ENCODE data around the gene WDR88. TPM values are rescaled to one million over a fixed set of nuclear protein-coding genes. Genes with fewer than 3 reads are reported as not detected.
"Not testable (repeated sequence)": the region's sequence is repeated elsewhere in the genome, so short reads cannot be mapped to it uniquely, and the experiment has no call there.

WDR88 gene
- total RNA-seq, 2 experiments from 2014 or later = not detected

- intact Hi-C loops (cut with micrococcal nuclease) = no loop called here
- Mint-ChIP-seq H3K36me3 (ENCODE audit: low read depth) (peaks cover 21% of the 10 kb centered on the region), H3K9me3 (no peaks in the 10 kb centered on the region), H3K4me3 (no peak overlapping the region), H3K4me1 (ENCODE audit: low read depth) (no peaks in the 10 kb centered on the region), H3K27me3 (ENCODE audit: low read depth) (no peaks in the 10 kb centered on the region), H3K27ac (no peak overlapping the region)
- CTCF ChIA-PET = no interaction called here
- DNase-seq = no peak
Observed at GRCh38 chr19:33108161-33108560, 23.8 kb upstream of the WDR88 start.

DNA sequence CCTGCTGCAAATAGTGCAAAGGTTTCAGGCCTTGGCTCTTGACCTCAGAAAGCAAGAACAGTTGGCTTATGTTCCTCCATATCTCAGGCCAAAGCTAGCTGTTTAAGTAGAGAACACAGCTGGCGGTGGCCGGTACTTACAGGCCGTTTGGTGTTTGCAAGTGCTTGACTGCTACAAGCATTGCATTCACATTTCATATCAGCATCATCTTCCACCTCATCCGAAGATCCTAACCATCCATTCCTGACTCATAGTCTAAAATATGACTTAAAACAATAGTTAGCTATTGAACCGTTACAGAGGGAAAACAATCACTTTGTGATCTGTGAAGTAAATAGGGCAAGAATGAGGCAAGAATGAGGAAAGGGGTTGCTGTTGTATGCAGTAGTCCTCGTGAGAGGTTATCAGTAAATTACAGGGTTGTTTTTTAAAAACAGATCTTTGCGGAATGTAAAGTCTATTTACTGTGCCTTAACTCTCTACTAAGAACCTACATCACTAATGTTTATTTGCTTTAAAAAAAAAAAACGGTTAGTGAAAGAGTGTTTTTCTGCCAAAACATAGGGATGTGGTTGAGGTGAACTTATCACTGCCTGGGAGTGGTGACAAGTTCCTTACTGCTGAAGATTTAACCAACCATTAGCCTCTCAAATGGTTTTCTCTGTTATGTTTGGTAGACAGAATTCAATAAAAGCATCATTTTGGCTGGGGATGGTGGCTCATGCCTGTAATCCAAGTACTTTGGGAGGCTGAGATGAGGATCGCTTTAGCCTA, 21.6 kb upstream of the WDR88 start:
- intact Hi-C loops (cut with micrococcal nuclease) = no loop called here
- no peak overlapping the region for H3K27ac Mint-ChIP-seq
- no peaks in the 10 kb centered on the region for H3K27me3 Mint-ChIP-seq (ENCODE audit: low read depth)
- no peaks in the 10 kb centered on the region for H3K9me3 Mint-ChIP-seq
- CTCF ChIA-PET = interaction anchor here (1.0 kb wide), 1 partner anchor 67 kb away, joined by 3 read pairs; no protein-coding TSS in a partner anchor
- H3K4me1 Mint-ChIP-seq (ENCODE audit: low read depth) = no peaks in the 10 kb centered on the region
- H3K36me3 Mint-ChIP-seq (ENCODE audit: low read depth) = peaks cover 21% of the 10 kb centered on the region
- DNase-seq = no peak
- no peak overlapping the region for H3K4me3 Mint-ChIP-seq

DNA sequence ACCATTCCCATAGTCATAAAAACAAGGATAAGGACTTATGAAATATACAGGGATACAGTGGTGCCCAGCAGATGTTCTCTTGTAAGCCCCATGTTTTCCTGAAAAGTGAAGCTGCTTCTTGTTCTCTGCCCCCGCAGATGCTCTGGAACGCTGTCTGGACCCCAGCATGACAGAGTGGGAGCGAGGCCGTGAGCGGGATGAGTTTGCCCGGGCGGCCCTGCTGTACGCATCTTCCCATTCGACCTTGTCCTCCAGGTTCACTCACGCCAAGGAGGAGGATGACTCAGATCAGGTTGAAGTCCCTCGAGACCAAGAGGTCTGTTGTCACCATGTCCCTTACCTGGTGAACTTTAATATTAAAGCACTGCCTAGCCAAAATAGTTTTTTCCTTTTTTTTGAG, 20.3 kb upstream of the WDR88 start:
- no peaks in the 10 kb centered on the region for H3K27me3 Mint-ChIP-seq (ENCODE audit: low read depth)
- H3K9me3 Mint-ChIP-seq = no peaks in the 10 kb centered on the region
- peak overlapping the region; percentile 30 for H3K27ac Mint-ChIP-seq
- no peaks in the 10 kb centered on the region for H3K4me1 Mint-ChIP-seq (ENCODE audit: low read depth)
- H3K36me3 Mint-ChIP-seq (ENCODE audit: low read depth) = peaks cover 26% of the 10 kb centered on the region
- CTCF ChIA-PET = interaction anchor here (1.2 kb wide), 1 partner anchor 14 kb away, joined by 3 read pairs; no protein-coding TSS in a partner anchor
- H3K4me3 Mint-ChIP-seq = no peak overlapping the region
- intact Hi-C loops (cut with micrococcal nuclease) = no loop called here
- no peak for DNase-seq

- no peak overlapping the region for H3K27ac Mint-ChIP-seq
- intact Hi-C loops (cut with micrococcal nuclease) = no loop called here
- H3K27me3 Mint-ChIP-seq (ENCODE audit: low read depth) = no peaks in the 10 kb centered on the region
- H3K4me3 Mint-ChIP-seq = no peak overlapping the region
- CTCF ChIA-PET = no interaction called here
- H3K9me3 Mint-ChIP-seq = no peaks in the 10 kb centered on the region
- DNase-seq = no peak
- peaks cover 34% of the 10 kb centered on the region for H3K36me3 Mint-ChIP-seq (ENCODE audit: low read depth)
- no peaks in the 10 kb centered on the region for H3K4me1 Mint-ChIP-seq (ENCODE audit: low read depth)
Observed at GRCh38 chr19:33114312-33114711, 17.6 kb upstream of the WDR88 start.

DNA sequence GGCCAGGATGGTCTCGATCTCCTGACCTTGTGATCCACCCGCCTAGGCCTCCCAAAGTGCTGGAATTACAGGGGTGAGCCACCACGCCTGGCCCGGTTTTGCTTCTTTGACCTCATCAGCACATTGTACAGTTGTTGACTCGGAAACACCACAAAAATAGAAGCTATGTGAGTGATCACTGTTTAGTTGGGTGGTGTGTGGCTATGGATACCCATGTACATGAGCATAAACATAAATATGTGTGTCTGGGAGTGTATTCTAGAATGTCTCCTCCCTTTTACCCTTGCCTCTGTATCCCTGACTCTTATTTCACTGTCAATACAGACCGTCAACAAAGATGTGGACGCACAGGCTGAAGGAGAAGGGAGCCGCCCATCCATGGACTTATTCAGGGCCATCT, 14.4 kb upstream of the WDR88 start:
- Mint-ChIP-seq H3K4me1 (ENCODE audit: low read depth) (no peaks in the 10 kb centered on the region), H3K4me3 (no peak overlapping the region), H3K27ac (no peak overlapping the region), H3K27me3 (ENCODE audit: low read depth) (no peaks in the 10 kb centered on the region), H3K36me3 (ENCODE audit: low read depth) (peaks cover 27% of the 10 kb centered on the region), H3K9me3 (no peaks in the 10 kb centered on the region)
- intact Hi-C loops (cut with micrococcal nuclease) = no loop called here
- DNase-seq = no peak
- CTCF ChIA-PET = interaction anchor here (1.0 kb wide), 2 partner anchors 9 to 427 kb away, joined by 3 to 5 read pairs; no protein-coding TSS in a partner anchor

DNA sequence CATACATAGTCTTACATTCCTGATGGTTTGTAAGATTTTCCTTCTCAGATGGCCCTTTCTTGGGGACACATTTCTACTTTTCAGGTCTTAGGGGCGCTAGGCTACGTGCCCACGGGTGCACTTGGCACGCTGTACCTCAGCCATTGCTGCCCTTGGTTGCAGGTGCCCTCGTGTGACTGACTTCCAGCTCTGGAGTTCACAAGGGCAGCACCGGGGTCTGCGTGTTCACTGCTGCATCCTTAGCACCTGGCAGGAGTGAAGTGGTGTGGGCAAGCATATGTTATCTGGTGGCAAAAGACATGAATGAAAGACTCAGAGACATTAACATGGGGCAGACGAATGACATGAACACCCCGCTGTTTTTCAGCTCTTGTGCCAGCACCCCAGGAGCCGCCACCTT, 13.3 kb upstream of the WDR88 start:
- Mint-ChIP-seq H3K4me1 (ENCODE audit: low read depth) (no peaks in the 10 kb centered on the region), H3K36me3 (ENCODE audit: low read depth) (peaks cover 25% of the 10 kb centered on the region), H3K4me3 (no peak overlapping the region), H3K27ac (no peak overlapping the region), H3K27me3 (ENCODE audit: low read depth) (no peaks in the 10 kb centered on the region), H3K9me3 (no peaks in the 10 kb centered on the region)
- intact Hi-C loops (cut with micrococcal nuclease) = loop anchor here (1.0 kb wide), 1 partner anchor 142 kb away; no protein-coding TSS in a partner anchor
- CTCF ChIA-PET = interaction anchor here (0.6 to 1.1 kb wide), 3 partner anchors 26 to 428 kb away, joined by 3 to 4 read pairs (median 3); no protein-coding TSS in a partner anchor
- DNase-seq = no peak

GRCh38 chr19:33124207-33125098, 7.5 kb upstream of the WDR88 start:
- intact Hi-C loops (cut with micrococcal nuclease) = loop anchor here (5.0 kb wide), 2 partner anchors 283 to 432 kb away; partner anchors contain the start of gene NUDT19
- peaks cover 18% of the 10 kb centered on the region for H3K36me3 Mint-ChIP-seq (ENCODE audit: low read depth)

GRCh38 chr19:33125929-33126388, 6.0 kb upstream of the WDR88 start:
- Mint-ChIP-seq H3K27ac (no peak overlapping the region), H3K36me3 (ENCODE audit: low read depth) (peaks cover 23% of the 10 kb centered on the region), H3K4me1 (ENCODE audit: low read depth) (peaks cover 3% of the 10 kb centered on the region), H3K4me3 (no peak overlapping the region), H3K9me3 (no peaks in the 10 kb centered on the region), H3K27me3 (ENCODE audit: low read depth) (no peaks in the 10 kb centered on the region)
- DNase-seq = peak; percentile 69
- intact Hi-C loops (cut with micrococcal nuclease) = loop anchor here (2.0 to 5.0 kb wide), 3 partner anchors 51 to 434 kb away; partner anchors contain the start of gene NUDT19
- CTCF ChIA-PET = interaction anchor here (0.8 to 4.5 kb wide), 15 partner anchors 9 to 1017 kb away, joined by 3 to 30 read pairs (median 3); no protein-coding TSS in a partner anchor

More at GRCh38 chr19:33124207-33125098, 7.5 kb upstream of the WDR88 start:
- H3K27me3 Mint-ChIP-seq (ENCODE audit: low read depth) = no peaks in the 10 kb centered on the region
- no peak overlapping the region for H3K4me3 Mint-ChIP-seq
- no peak overlapping the region for H3K27ac Mint-ChIP-seq
- H3K4me1 Mint-ChIP-seq (ENCODE audit: low read depth) = peaks cover 3% of the 10 kb centered on the region
- CTCF ChIA-PET = interaction anchor here (0.8 to 3.5 kb wide), 15 partner anchors 13 to 424 kb away, joined by 3 to 30 read pairs (median 3); no protein-coding TSS in a partner anchor
- no peaks in the 10 kb centered on the region for H3K9me3 Mint-ChIP-seq
- no peak for DNase-seq

DNA sequence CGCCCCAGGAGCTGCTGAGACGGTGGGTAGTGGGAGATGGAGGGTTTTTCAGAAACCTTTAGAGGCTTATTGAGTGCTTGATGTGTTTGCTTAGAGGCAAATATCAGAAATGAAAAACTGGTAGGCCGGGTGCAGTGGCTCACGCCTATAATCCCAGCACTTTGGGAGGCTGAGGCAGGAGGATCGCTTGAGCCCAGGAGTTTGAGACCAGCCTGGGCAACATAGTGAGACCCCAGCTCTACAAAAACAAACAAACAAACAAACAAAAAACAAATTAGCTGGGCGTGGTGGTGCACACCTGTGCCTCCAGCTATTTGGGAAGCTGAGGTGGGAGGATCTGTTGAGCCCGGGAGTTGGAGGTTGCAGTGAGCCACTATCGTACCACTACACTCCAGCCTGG, 5.2 kb upstream of the WDR88 start:
- peaks cover 21% of the 10 kb centered on the region for H3K36me3 Mint-ChIP-seq (ENCODE audit: low read depth)
- H3K9me3 Mint-ChIP-seq; H3K27me3 Mint-ChIP-seq (ENCODE audit: low read depth); H3K27ac Mint-ChIP-seq; H3K4me1 Mint-ChIP-seq (ENCODE audit: low read depth); DNase-seq; H3K4me3 Mint-ChIP-seq: not testable (repeated sequence)
- CTCF ChIA-PET = interaction anchor here (0.6 to 4.5 kb wide), 11 partner anchors 9 to 304 kb away, joined by 3 to 16 read pairs (median 3); no protein-coding TSS in a partner anchor
- intact Hi-C loops (cut with micrococcal nuclease) = loop anchor here (2.0 to 5.0 kb wide), 3 partner anchors 50 to 434 kb away; partner anchors contain the start of gene NUDT19

- Mint-ChIP-seq H3K4me3 (no peak overlapping the region), H3K27me3 (ENCODE audit: low read depth) (no peaks in the 10 kb centered on the region), H3K4me1 (ENCODE audit: low read depth) (peaks cover 6% of the 10 kb centered on the region), H3K27ac (no peak overlapping the region), H3K9me3 (no peaks in the 10 kb centered on the region), H3K36me3 (ENCODE audit: low read depth) (peaks cover 21% of the 10 kb centered on the region)
- intact Hi-C loops (cut with micrococcal nuclease) = loop anchor here (5.0 kb wide), 2 partner anchors 277 to 438 kb away; partner anchors contain the start of gene NUDT19
- no peak for DNase-seq
- CTCF ChIA-PET = interaction anchor here (0.9 to 4.5 kb wide), 2 partner anchors 30 to 54 kb away, joined by 3 to 16 read pairs; no protein-coding TSS in a partner anchor
Observed at GRCh38 chr19:33129901-33130300, 2.0 kb upstream of the WDR88 start.

DNA sequence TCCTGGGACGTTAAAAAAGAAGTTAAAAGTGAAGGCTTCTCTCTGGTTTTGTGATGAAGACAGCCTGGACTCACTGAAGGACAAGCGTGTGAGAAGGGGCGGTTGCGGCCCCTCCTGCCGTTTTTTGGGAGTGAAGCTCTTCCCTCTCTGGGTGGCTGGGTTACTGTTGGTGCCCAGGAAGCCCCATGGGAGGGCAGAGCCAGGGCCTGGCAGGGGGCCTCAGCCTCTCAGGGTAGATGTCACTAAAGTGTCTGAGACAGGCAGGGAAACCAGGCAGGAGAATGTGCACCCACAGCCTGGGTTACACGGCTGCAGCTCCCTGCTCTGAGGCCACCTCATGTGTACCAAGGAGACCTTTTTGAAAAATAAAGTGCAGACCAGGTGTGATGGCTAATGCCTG, 1.5 kb upstream of the WDR88 start:
- H3K36me3 Mint-ChIP-seq (ENCODE audit: low read depth) = peaks cover 21% of the 10 kb centered on the region
- no peak overlapping the region for H3K27ac Mint-ChIP-seq
- peaks cover 10% of the 10 kb centered on the region for H3K4me1 Mint-ChIP-seq (ENCODE audit: low read depth)
- no peak overlapping the region for H3K4me3 Mint-ChIP-seq
- no peak for DNase-seq
- no peaks in the 10 kb centered on the region for H3K27me3 Mint-ChIP-seq (ENCODE audit: low read depth)
- CTCF ChIA-PET = interaction anchor here (4.5 kb wide), 1 partner anchor 53 kb away, joined by 16 read pairs; no protein-coding TSS in a partner anchor
- intact Hi-C loops (cut with micrococcal nuclease) = no loop called here
- no peaks in the 10 kb centered on the region for H3K9me3 Mint-ChIP-seq

DNA sequence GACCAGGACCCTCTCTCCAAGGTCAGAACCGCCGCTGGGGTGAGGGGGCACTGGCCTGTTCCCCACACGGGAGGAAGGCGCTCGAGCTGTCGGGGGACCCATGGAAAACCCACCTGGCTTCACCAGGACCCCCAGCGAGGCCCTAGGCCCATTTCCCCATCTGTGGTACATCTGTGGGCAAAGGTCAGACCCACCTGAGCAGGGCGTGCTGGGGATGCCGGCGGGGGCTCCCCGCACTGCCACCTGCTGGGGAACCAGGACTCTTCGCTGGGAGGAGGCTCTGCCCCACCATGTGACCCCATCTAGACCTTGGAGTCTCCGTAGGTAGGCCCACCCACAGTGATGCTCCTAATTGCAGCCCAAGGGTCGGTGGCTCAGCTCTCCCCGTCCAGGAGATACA, 511 bp downstream of the WDR88 start:
- Mint-ChIP-seq H3K9me3 (no peaks in the 10 kb centered on the region), H3K4me1 (ENCODE audit: low read depth) (peaks cover 7% of the 10 kb centered on the region), H3K36me3 (ENCODE audit: low read depth) (peaks cover 14% of the 10 kb centered on the region), H3K4me3 (no peak overlapping the region), H3K27ac (no peak overlapping the region), H3K27me3 (ENCODE audit: low read depth) (no peaks in the 10 kb centered on the region)
- no peak for DNase-seq
- intact Hi-C loops (cut with micrococcal nuclease) = no loop called here
- CTCF ChIA-PET = no interaction called here

Measured in activated naive CD4-positive, alpha-beta T cell treated with anti-CD3 and anti-CD28 coated beads for 36 hours (primary cell).